A549 (cell line): ENCODE data around the gene SETD1B. TPM values are rescaled to one million over a fixed set of nuclear protein-coding genes. Genes with fewer than 3 reads are reported as not detected.

Experiments used
- ATAC-seq, 2 experiments: fragments of 200-7000 bp in 1 of 2; fragments of >200 bp in 1 of 2; cut with Nextera tagmentation in 1 of 2; cut with Tn5 transposase in 1 of 2; 3 replicates each; pipeline versions ENCODE4 v1.8.0 to v1.9.1; 2018 to 2020; ENCODE audit warnings: mild to moderate bottlenecking in 1 of 2, moderate library complexity in 1 of 2
- CTCF ChIA-PET: fragments of 300-600 bp; sonication (Branson Sonifier 250); formaldehyde crosslinking; extraction: SDS; loops from one replicate; lab custom pipeline; 2021; ENCODE audit warnings: antibody characterized with exemption, inconsistent platforms; lab: Yijun Ruan, JAX
- POLR2A ChIA-PET: fragments of 350-600 bp; formaldehyde crosslinking; extraction: SDS; loops from one replicate; lab custom pipeline; 2021; ENCODE audit warnings: antibody characterized with exemption, inconsistent platforms; lab: Yijun Ruan, JAX
- DNase-seq, 2 experiments: peaks; one replicate each; pipeline versions ENCODE4 v3.0.0 to v3.0.0-alpha.2; 2011 to 2016; ENCODE audit warnings: low read depth in 1 of 2, low spot score in 1 of 2
- FAIRE-seq: peaks from 2 replicates; lab custom pipeline; 2011; peaks lifted over from hg19 to GRCh38; lab: Jason Lieb, UNC
- H3K27ac ChIP-seq, 2 experiments: fragments of >200 bp; sonication (Bioruptor Twin); formaldehyde crosslinking; 3 replicates each; pipeline ENCODE4 v1.5.1; 2016 to 2017
- H3K4me1 ChIP-seq: fragments of >200 bp; sonication (Bioruptor Twin); formaldehyde crosslinking; 3 replicates; pipeline ENCODE4 v1.6.1; 2016
- H3K4me2 ChIP-seq: fragments of >200 bp; sonication (Bioruptor Twin); formaldehyde crosslinking; 3 replicates; pipeline ENCODE4 v1.6.1; 2016
- H3K4me3 ChIP-seq: fragments of >200 bp; sonication (Bioruptor Twin); formaldehyde crosslinking; 3 replicates; pipeline ENCODE4 v1.5.1; 2016
- H3K9me3 ChIP-seq: fragments of >200 bp; sonication (Bioruptor Twin); formaldehyde crosslinking; 3 replicates; pipeline ENCODE4 v1.6.1; 2016
- CBX8 ChIP-seq: fragments of 200-600 bp; sonication (generic); IDR thresholded peaks from 2 replicates; pipeline ENCODE4 v1.6.1; 2016
- CEBPB ChIP-seq, 2 experiments: fragments of >200 bp in 1 of 2; sonication (Bioruptor Twin) in 1 of 2; formaldehyde crosslinking in 1 of 2; IDR thresholded peaks; 2 replicates each; pipeline ENCODE4 v1.6.1; 2012 to 2016
- CTCF ChIP-seq: fragments of >200 bp; sonication (Bioruptor Twin); formaldehyde crosslinking; IDR thresholded peaks from 3 replicates; pipeline ENCODE4 v1.5.1; 2016
- GATA3 ChIP-seq: IDR thresholded peaks from 2 replicates; pipeline ENCODE4 v1.6.1; 2012; ENCODE audit warnings: borderline replicate concordance
- HES2 ChIP-seq: fragments of >200 bp; sonication (Bioruptor Twin); formaldehyde crosslinking; IDR thresholded peaks from 2 replicates; pipeline ENCODE4 v1.6.1; 2016
- HMGXB4 ChIP-seq: fragments of 250-450 bp; sonication (Bioruptor Pico); IDR thresholded peaks from 2 replicates; pipeline ENCODE4 v1.5.0; 2021; ENCODE audit warnings: mild to moderate bottlenecking, moderate library complexity, borderline replicate concordance
- HOXA7 ChIP-seq: fragments of 250-450 bp; sonication (Bioruptor Pico); IDR thresholded peaks from 2 replicates; pipeline ENCODE4 v1.5.0; 2020; ENCODE audit warnings: mild to moderate bottlenecking, moderate library complexity
- HOXB5 ChIP-seq: fragments of 250-450 bp; sonication (Bioruptor Pico); IDR thresholded peaks from 2 replicates; pipeline ENCODE4 v1.5.0; 2020; ENCODE audit warnings: mild to moderate bottlenecking, moderate library complexity
- MYC ChIP-seq: IDR thresholded peaks from 2 replicates; pipeline ENCODE4 v1.6.1; 2012; ENCODE audit warnings: mild to moderate bottlenecking, inconsistent platforms, low read length, improper control_type of control experiment, borderline replicate concordance
- NR3C1 ChIP-seq: fragments of >200 bp; sonication (Bioruptor Twin); formaldehyde crosslinking; IDR thresholded peaks from 3 replicates; pipeline ENCODE4 v1.6.1; 2017
- PBX3 ChIP-seq: IDR thresholded peaks from 2 replicates; pipeline ENCODE4 v1.6.1; 2012
- POLR2A ChIP-seq: IDR thresholded peaks from 2 replicates; pipeline ENCODE4 v1.6.1; 2012; ENCODE audit warnings: mild to moderate bottlenecking, low read length
- SREBF2 ChIP-seq: fragments of 450-650 bp; IDR thresholded peaks from 2 replicates; pipeline ENCODE4 v1.6.1; 2014; ENCODE audit warnings: mild to moderate bottlenecking, moderate library complexity
- USF2 ChIP-seq: fragments of 450-650 bp; IDR thresholded peaks from 2 replicates; pipeline ENCODE4 v1.6.1; 2014; ENCODE audit warnings: antibody characterized with exemption
- ZFP36 ChIP-seq: fragments of 450-650 bp; IDR thresholded peaks from 2 replicates; pipeline ENCODE4 v1.6.1; 2014; ENCODE audit warnings: borderline replicate concordance; ENCODE audit not compliant: partially characterized antibody
- WGBS: methylation state at CpG from one replicate; pipeline ENCODE4 v1.1.6; 2017; ENCODE audit errors: missing lambda C conversion rate; 5-methylcytosine and 5-hydroxymethylcytosine counted together
- polyA plus RNA-seq, 4 experiments: library from polyadenylated mRNA; depleted of rRNA in 3 of 4; stranded (reverse); fragments of >200 nt; fragmentation: RNase III in 1 of 4; extraction: RNeasy Plus Mini Kit Qiagen cat#74134 plus additional on column Dnase treatment in 1 of 4; gene quantifications; 2 replicates in 3 of 4; 3 replicates in 1 of 4; pipeline ENCODE4 v1.2.3, GENCODE V29; 2011 to 2017

The SETD1B gene
- polyA plus RNA-seq, 2 of the 4 experiments (the other 2 are of a cell fraction), result 1.1 to 8.6 TPM

GRCh38 chr12:121837680-121838079 lies 33.9 kb downstream of the SETD1B start:
- H3K4me1 ChIP-seq, result no peaks in the 10 kb centered on the region
- H3K9me3 ChIP-seq, result no peaks in the 10 kb centered on the region
- CTCF ChIA-PET, result interaction anchor here (0.9 to 72.2 kb wide), 10 partner anchors 10 to 285 kb away, joined by 3 to 2657 read pairs (median 4); partner anchors contain the start of genes PSMD9, RHOF and SETD1B
- FAIRE-seq, result no peak
- no peak overlapping the region for H3K27ac ChIP-seq
- POLR2A ChIA-PET, result no interaction called here
- H3K4me3 ChIP-seq, result no peak overlapping the region
- H3K4me2 ChIP-seq, result no peak overlapping the region
- WGBS, result 59% methylated on average over 4 of the region's 4 CpGs
- DNase-seq, result no peak
- ATAC-seq, result no peak
- no peak for TF ChIP-seq NR3C1
- no peak for TF ChIP-seq ZFP36
- no peak for TF ChIP-seq GATA3
- no peak for TF ChIP-seq HOXB5 (CRISPR knock-in tag)
- no peak for TF ChIP-seq HOXA7 (CRISPR knock-in tag)
- no peak for TF ChIP-seq POLR2A
- TF ChIP-seq USF2, result no peak
- no peak for TF ChIP-seq CEBPB (IDR thresholded peaks at IDR 0.05)
- no peak for TF ChIP-seq MYC
- no peak for TF ChIP-seq HES2
- no peak for TF ChIP-seq SREBF2
- TF ChIP-seq CTCF, result no peak

- FAIRE-seq (no peak), ATAC-seq (peak in 1 of 2 experiments; percentile 20; a peak in 2 of 6 replicates), DNase-seq (no peak)
- ChIA-PET POLR2A (no interaction called here), CTCF (interaction anchor here (0.9 to 72.2 kb wide), 11 partner anchors 10 to 286 kb away, joined by 3 to 2657 read pairs (median 4); partner anchors contain the start of genes PSMD9, RHOF and SETD1B)
- H3K4me1 ChIP-seq, result no peaks in the 10 kb centered on the region
- no peak overlapping the region for H3K27ac ChIP-seq
- H3K4me3 ChIP-seq, result no peak overlapping the region
- TF ChIP-seq HMGXB4 (CRISPR knock-in tag), result no peak
- no peak for TF ChIP-seq PBX3
- no peak for TF ChIP-seq CBX8
- no peak for TF ChIP-seq HES2
- H3K9me3 ChIP-seq, result no peaks in the 10 kb centered on the region
- H3K4me2 ChIP-seq, result no peak overlapping the region
- WGBS, result 83% methylated on average over 5 of the region's 5 CpGs
Measured at GRCh38 chr12:121838126-121838525, 34.3 kb downstream of the SETD1B start.
